HEK293T (cell line): ENCODE measurements around the gene CACNG1.

Experiments
- FOXA1 ChIP-seq: fragments of 450-650 bp; IDR thresholded peaks from 2 replicates; pipeline ENCODE4 v1.6.1; 2016; ENCODE audit warnings: mild to moderate bottlenecking
- HDGF ChIP-seq: fragments of 450-650 bp; IDR thresholded peaks from 2 replicates; pipeline ENCODE4 v1.6.1; 2017; ENCODE audit warnings: antibody characterized with exemption, borderline replicate concordance
- TARDBP ChIP-seq: fragments of 450-650 bp; IDR thresholded peaks from 2 replicates; pipeline ENCODE4 v1.6.1; 2016

DNA sequence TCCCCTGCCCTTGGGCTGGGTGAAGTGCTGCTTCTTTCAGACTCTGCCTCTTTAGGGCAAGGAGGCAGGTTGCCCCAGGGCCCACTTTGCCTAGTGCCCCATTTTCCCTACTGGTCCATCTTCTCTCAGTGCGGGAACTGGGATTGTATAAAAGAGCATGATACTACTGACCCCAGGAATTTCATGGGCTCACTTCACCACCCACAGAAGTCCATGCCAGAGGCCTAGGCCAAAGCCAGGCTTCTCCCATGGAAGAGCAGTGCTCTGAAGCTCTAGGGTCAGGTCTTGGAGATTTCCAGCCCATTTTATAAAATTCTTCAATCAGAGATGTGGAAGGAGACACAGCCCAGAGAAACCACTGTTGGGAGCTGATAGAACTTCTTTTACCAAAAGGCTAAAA is 5.7 kb downstream of the CACNG1 start:
- no peak for TF ChIP-seq HDGF
- no peak for TF ChIP-seq TARDBP
- TF ChIP-seq FOXA1: no peak
